Right atrium auricular region (tissue), 2 donors: Measurements from ENCODE around the gene TTLL5. TPM values are rescaled to one million over a fixed set of nuclear protein-coding genes. Genes with fewer than 3 reads are reported as not detected.
A peak's percentile ranks its signal among the peaks of the same experiment; 100 is the strongest.

Experiments
- DNase-seq: peaks from one replicate; pipeline ENCODE4 v3.0.0-alpha.2; 2019; ENCODE audit warnings: low spot score
- H3K27ac ChIP-seq, 2 donors: fragments of 200-600 bp; sonication (generic); 1 replicate in 1 of 2; 2 replicates in 1 of 2; pipeline ENCODE4 v1.5.1; 2016 to 2019
- H3K27me3 ChIP-seq, 2 donors: fragments of 200-600 bp; sonication (generic); one replicate each; pipeline versions ENCODE4 v1.5.1 to v1.6.0; 2017 to 2019
- H3K36me3 ChIP-seq: fragments of 200-600 bp; sonication (generic); one replicate; pipeline ENCODE4 v1.5.1; 2016
- H3K4me1 ChIP-seq, 2 donors: fragments of 200-600 bp; sonication (generic); one replicate each; pipeline versions ENCODE4 v1.5.1 to v1.6.0; 2017 to 2019
- H3K4me3 ChIP-seq, 2 donors: fragments of 200-600 bp; sonication (generic); 1 replicate in 1 of 2; 2 replicates in 1 of 2; pipeline ENCODE4 v1.5.1; 2017 to 2019; ENCODE audit warnings: mild to moderate bottlenecking in 1 of 2, moderate library complexity in 1 of 2
- H3K9me3 ChIP-seq, 2 donors: fragments of 200-600 bp; sonication (generic); one replicate each; pipeline ENCODE4 v1.5.1; 2019
- CTCF ChIP-seq, 2 donors: fragments of 200-600 bp; sonication (generic); IDR thresholded peaks; one replicate each; pipeline ENCODE4 v1.5.1; 2019; ENCODE audit warnings: antibody characterized with exemption in 2 of 2
- total RNA-seq, 2 donors: library from RNA; depleted of rRNA; stranded (reverse); fragments of >200 nt; gene quantifications; one replicate each; pipeline ENCODE4 v1.1.0, GENCODE V29; 2016

TTLL5 gene
- total RNA-seq, 2 donors from 2014 or later, result 15.3 to 22.6 TPM

- no peak overlapping the region for H3K4me3 ChIP-seq
- DNase-seq, result no peak
- H3K36me3 ChIP-seq, result no peaks in the 10 kb centered on the region
- no peaks in the 10 kb centered on the region for H3K27me3 ChIP-seq
- H3K27ac ChIP-seq, result no peak overlapping the region
- H3K4me1 ChIP-seq, result peaks cover 0 to 8% of the 10 kb centered on the region in 2 donors
- no peaks in the 10 kb centered on the region for H3K9me3 ChIP-seq
- TF ChIP-seq CTCF (IDR thresholded peaks at IDR 0.05), result no peak
These were observed 278.2 kb downstream of the TTLL5 start for GRCh38 chr14:75939200-75939599.

GRCh38 chr14:75941030-75941429, 280.0 kb downstream of the TTLL5 start:
- peak overlapping the region; percentile 53 to 82 for H3K27ac ChIP-seq

GRCh38 chr14:75944607-75945241, 283.7 kb downstream of the TTLL5 start:
- H3K27me3 ChIP-seq, result no peaks in the 10 kb centered on the region
- DNase-seq, result no peak
- TF ChIP-seq CTCF (IDR thresholded peaks at IDR 0.05), result no peak
- H3K36me3 ChIP-seq, result no peaks in the 10 kb centered on the region
- H3K9me3 ChIP-seq, result no peaks in the 10 kb centered on the region
- no peak overlapping the region for H3K4me3 ChIP-seq
- H3K4me1 ChIP-seq, result no peaks in the 10 kb centered on the region
- no peak overlapping the region for H3K27ac ChIP-seq

More at GRCh38 chr14:75941030-75941429, 280.0 kb downstream of the TTLL5 start:
- DNase-seq, result no peak
- Histone ChIP-seq H3K36me3 (no peaks in the 10 kb centered on the region), H3K4me1 (no peaks in the 10 kb centered on the region), H3K9me3 (no peaks in the 10 kb centered on the region), H3K4me3 (no peak overlapping the region), H3K27me3 (no peaks in the 10 kb centered on the region)
- TF ChIP-seq CTCF (IDR thresholded peaks at IDR 0.05), result no peak

GRCh38 chr14:75946785-75947184, 285.7 kb downstream of the TTLL5 start:
- Histone ChIP-seq H3K4me1 (no peaks in the 10 kb centered on the region), H3K4me3 (no peak overlapping the region), H3K9me3 (no peaks in the 10 kb centered on the region), H3K36me3 (no peaks in the 10 kb centered on the region), H3K27ac (no peak overlapping the region), H3K27me3 (no peaks in the 10 kb centered on the region)
- no peak for TF ChIP-seq CTCF (IDR thresholded peaks at IDR 0.05)
- no peak for DNase-seq

- no peak for TF ChIP-seq CTCF (IDR thresholded peaks at IDR 0.05)
- DNase-seq, result no peak
These were observed 291.4 kb downstream of the TTLL5 start for GRCh38 chr14:75952489-75952888.

GRCh38 chr14:75959031-75959430, 298.0 kb downstream of the TTLL5 start:
- Histone ChIP-seq H3K27me3 (no peaks in the 10 kb centered on the region), H3K27ac (no peak overlapping the region), H3K4me3 (no peak overlapping the region), H3K9me3 (no peaks in the 10 kb centered on the region), H3K4me1 (no peaks in the 10 kb centered on the region), H3K36me3 (peaks cover 53% of the 10 kb centered on the region)
- DNase-seq, result no peak
- TF ChIP-seq CTCF (IDR thresholded peaks at IDR 0.05), result no peak

More at GRCh38 chr14:75952489-75952888, 291.4 kb downstream of the TTLL5 start:
- H3K36me3 ChIP-seq, result no peaks in the 10 kb centered on the region
- H3K4me3 ChIP-seq, result no peak overlapping the region
- no peak overlapping the region for H3K27ac ChIP-seq
- H3K9me3 ChIP-seq, result no peaks in the 10 kb centered on the region
- no peaks in the 10 kb centered on the region for H3K27me3 ChIP-seq
- no peaks in the 10 kb centered on the region for H3K4me1 ChIP-seq
